Measurements from ENCODE around the gene NEIL1. TPM values are rescaled to one million over a fixed set of nuclear protein-coding genes. Genes with fewer than 3 reads are reported as not detected.
"Not testable (repeated sequence)": the region's sequence is repeated elsewhere in the genome, so short reads cannot be mapped to it uniquely, and the experiment has no call there.

Gene NEIL1
- total RNA-seq, 1 experiment from 2014 or later, result 9.5 TPM

DNA sequence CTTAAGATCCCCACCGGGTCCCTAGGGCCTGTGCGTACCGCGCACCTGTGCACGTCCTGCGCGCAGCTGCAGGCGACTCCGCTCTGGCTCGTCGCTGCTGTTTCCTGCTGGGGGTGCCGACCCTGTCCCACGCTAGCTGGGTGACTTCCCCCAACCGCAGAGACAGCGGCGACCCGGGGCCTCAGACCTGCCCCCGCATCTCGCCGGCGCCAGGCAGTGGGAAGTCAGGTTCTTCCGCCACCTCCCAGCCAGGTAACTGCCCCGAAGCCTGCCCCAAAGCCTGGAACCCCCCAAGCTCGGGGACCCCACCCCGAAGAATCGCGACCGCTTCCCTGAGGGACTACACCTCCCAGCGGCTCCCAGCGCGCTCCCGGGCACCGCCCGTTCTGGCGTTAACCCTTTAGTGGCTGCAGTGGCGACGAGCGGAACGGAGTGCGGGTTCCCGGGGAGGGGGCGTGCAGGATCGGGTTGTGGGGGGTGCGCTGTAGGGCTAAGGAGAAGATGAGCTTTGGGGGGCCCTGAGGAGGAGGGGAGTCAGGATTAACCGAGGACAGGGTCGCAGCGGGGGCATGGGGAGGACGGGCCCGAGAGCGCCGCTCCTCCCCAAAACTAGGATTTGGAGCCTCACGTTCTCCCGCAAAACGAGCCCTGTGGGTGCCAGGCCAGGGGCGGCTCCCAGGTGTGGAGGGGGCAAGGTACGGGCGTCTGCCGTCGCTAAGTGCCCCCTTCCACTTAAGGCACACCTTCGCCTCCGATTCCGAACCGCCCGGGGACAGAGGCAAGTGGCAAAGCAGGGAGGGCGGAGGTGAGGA, 589 bp downstream of the NEIL1 start:
- no peak for TF ChIP-seq CTCF (IDR thresholded peaks at IDR 0.05; ENCODE audit: unreplicated experiment)
- BruUV-seq (replicated peaks), result no TSS peak
- ChIA-PET CTCF (interaction anchor here (0.7 to 2.2 kb wide), 3 partner anchors 20 to 664 kb away, joined by 3 to 8 read pairs (median 3); no protein-coding TSS in a partner anchor), POLR2A (interaction anchor here (0.7 to 3.8 kb wide), 7 partner anchors 13 to 965 kb away, joined by 3 to 30 read pairs (median 6); partner anchors contain the start of genes MAN2C1 and SIN3A)
- H3K36me3 Mint-ChIP-seq (ENCODE audit: insufficient read depth, unreplicated experiment), result peaks cover 21% of the 10 kb centered on the region
- peak overlapping the region; percentile 74 for H3K27ac Mint-ChIP-seq (ENCODE audit: low read depth, unreplicated experiment)
- H3K4me1 Mint-ChIP-seq (ENCODE audit: insufficient read depth, unreplicated experiment), result peaks cover 5% of the 10 kb centered on the region
- H3K27me3 Mint-ChIP-seq (ENCODE audit: insufficient read depth, unreplicated experiment), result no peaks in the 10 kb centered on the region
- peak overlapping the region; percentile 86 for H3K4me3 Mint-ChIP-seq (ENCODE audit: unreplicated experiment)
- intact Hi-C loops (cut with micrococcal nuclease), result no loop called here
- no peaks in the 10 kb centered on the region for H3K9me3 Mint-ChIP-seq (ENCODE audit: unreplicated experiment)
- peak; percentile 36 for DNase-seq (ENCODE audit: unreplicated experiment)

GRCh38 chr15:75348034-75348561, 1.3 kb downstream of the NEIL1 start:
- BruUV-seq (replicated peaks), result no TSS peak
- intact Hi-C loops (cut with micrococcal nuclease), result no loop called here
- POLR2A ChIA-PET, result interaction anchor here (0.7 to 3.8 kb wide), 5 partner anchors 12 to 966 kb away, joined by 3 to 30 read pairs (median 6); partner anchors contain the start of genes MAN2C1 and SIN3A
- no peaks in the 10 kb centered on the region for H3K27me3 Mint-ChIP-seq (ENCODE audit: insufficient read depth, unreplicated experiment)
- DNase-seq (ENCODE audit: unreplicated experiment), result no peak
- H3K9me3 Mint-ChIP-seq (ENCODE audit: unreplicated experiment), result no peaks in the 10 kb centered on the region
- no peak overlapping the region for H3K27ac Mint-ChIP-seq (ENCODE audit: low read depth, unreplicated experiment)
- H3K36me3 Mint-ChIP-seq (ENCODE audit: insufficient read depth, unreplicated experiment), result peaks cover 21% of the 10 kb centered on the region
- CTCF ChIA-PET, result interaction anchor here (0.6 to 2.2 kb wide), 3 partner anchors 20 to 337 kb away, joined by 3 to 8 read pairs (median 3); no protein-coding TSS in a partner anchor
- TF ChIP-seq CTCF (IDR thresholded peaks at IDR 0.05; ENCODE audit: unreplicated experiment), result no peak
- peak overlapping the region; percentile 86 for H3K4me3 Mint-ChIP-seq (ENCODE audit: unreplicated experiment)
- peaks cover 5% of the 10 kb centered on the region for H3K4me1 Mint-ChIP-seq (ENCODE audit: insufficient read depth, unreplicated experiment)

DNA sequence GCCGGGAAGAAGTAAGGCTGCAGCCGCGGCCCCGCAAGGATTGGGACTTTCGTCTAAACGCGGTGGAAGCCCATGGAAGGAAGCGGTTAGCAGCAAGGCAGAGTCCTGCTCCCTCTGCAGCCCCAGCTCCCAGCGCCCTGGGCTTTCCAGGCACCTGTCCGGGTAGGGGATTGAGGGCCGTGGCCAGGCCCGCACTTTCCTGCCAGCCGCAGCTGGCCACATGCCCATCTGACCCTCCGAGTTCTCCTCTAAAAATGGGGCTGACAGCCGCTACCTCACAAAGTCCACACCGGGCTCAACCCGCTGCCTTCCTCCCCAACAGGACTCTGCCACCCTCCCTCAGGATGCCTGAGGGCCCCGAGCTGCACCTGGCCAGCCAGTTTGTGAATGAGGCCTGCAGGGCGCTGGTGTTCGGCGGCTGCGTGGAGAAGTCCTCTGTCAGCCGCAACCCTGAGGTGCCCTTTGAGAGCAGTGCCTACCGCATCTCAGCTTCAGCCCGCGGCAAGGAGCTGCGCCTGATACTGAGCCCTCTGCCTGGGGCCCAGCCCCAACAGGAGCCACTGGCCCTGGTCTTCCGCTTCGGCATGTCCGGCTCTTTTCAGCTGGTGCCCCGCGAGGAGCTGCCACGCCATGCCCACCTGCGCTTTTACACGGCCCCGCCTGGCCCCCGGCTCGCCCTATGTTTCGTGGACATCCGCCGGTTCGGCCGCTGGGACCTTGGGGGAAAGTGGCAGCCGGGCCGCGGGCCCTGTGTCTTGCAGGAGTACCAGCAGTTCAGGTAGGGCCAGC, 1.9 kb downstream of the NEIL1 start:
- ChIA-PET POLR2A (interaction anchor here (0.7 to 3.8 kb wide), 5 partner anchors 11 to 966 kb away, joined by 3 to 30 read pairs (median 6); partner anchors contain the start of genes MAN2C1 and SIN3A), CTCF (interaction anchor here (0.6 to 2.2 kb wide), 3 partner anchors 19 to 336 kb away, joined by 3 to 8 read pairs (median 3); no protein-coding TSS in a partner anchor)
- TF ChIP-seq CTCF (IDR thresholded peaks at IDR 0.05; ENCODE audit: unreplicated experiment), result no peak
- no peak for DNase-seq (ENCODE audit: unreplicated experiment)
- Mint-ChIP-seq H3K4me1 (ENCODE audit: insufficient read depth, unreplicated experiment) (peaks cover 5% of the 10 kb centered on the region), H3K36me3 (ENCODE audit: insufficient read depth, unreplicated experiment) (peaks cover 21% of the 10 kb centered on the region), H3K27me3 (ENCODE audit: insufficient read depth, unreplicated experiment) (no peaks in the 10 kb centered on the region), H3K4me3 (ENCODE audit: unreplicated experiment) (peak overlapping the region; percentile 86), H3K27ac (ENCODE audit: low read depth, unreplicated experiment) (no peak overlapping the region), H3K9me3 (ENCODE audit: unreplicated experiment) (no peaks in the 10 kb centered on the region)
- intact Hi-C loops (cut with micrococcal nuclease), result no loop called here
- BruUV-seq (replicated peaks), result no TSS peak

GRCh38 chr15:75349351-75349669, 2.5 kb downstream of the NEIL1 start:
- BruUV-seq (replicated peaks); H3K27me3 Mint-ChIP-seq (ENCODE audit: insufficient read depth, unreplicated experiment); H3K27ac Mint-ChIP-seq (ENCODE audit: low read depth, unreplicated experiment); H3K4me1 Mint-ChIP-seq (ENCODE audit: insufficient read depth, unreplicated experiment); intact Hi-C loops (cut with micrococcal nuclease); H3K9me3 Mint-ChIP-seq (ENCODE audit: unreplicated experiment); DNase-seq (ENCODE audit: unreplicated experiment): not testable (repeated sequence)
- H3K4me3 Mint-ChIP-seq (ENCODE audit: unreplicated experiment), result peak overlapping the region; percentile 86
- peaks cover 21% of the 10 kb centered on the region for H3K36me3 Mint-ChIP-seq (ENCODE audit: insufficient read depth, unreplicated experiment)
- POLR2A ChIA-PET, result interaction anchor here (1.8 to 3.8 kb wide), 3 partner anchors 11 to 19 kb away, joined by 6 to 30 read pairs (median 15); partner anchors contain the start of gene MAN2C1
- CTCF ChIA-PET, result interaction anchor here (2.2 kb wide), 1 partner anchor 18 kb away, joined by 8 read pairs; no protein-coding TSS in a partner anchor

Measured in MCF 10A (cell line).